Measurements from ENCODE around the gene ALDH7A1.

The ALDH7A1 gene

GRCh38 chr5:126486332-126486731, 108.7 kb downstream of the ALDH7A1 start:
- TF ChIP-seq POU6F1 (CRISPR knock-in tag; IDR thresholded peaks at IDR 0.05; ENCODE audit: borderline replicate concordance, low read depth) = no peak
- TF ChIP-seq OSR1 (CRISPR knock-in tag; IDR thresholded peaks at IDR 0.05) = no peak
- no peak for TF ChIP-seq ISL1 (CRISPR knock-in tag; IDR thresholded peaks at IDR 0.05)
- no peak for TF ChIP-seq ZNF70 (CRISPR knock-in tag; IDR thresholded peaks at IDR 0.05)
- no peak for TF ChIP-seq TCF4 (CRISPR knock-in tag; IDR thresholded peaks at IDR 0.05; ENCODE audit: borderline replicate concordance)
- ATAC-seq = no peak

- TF ChIP-seq CREB5 (CRISPR knock-in tag; IDR thresholded peaks at IDR 0.05; ENCODE audit: low read depth) (no peak), ISL1 (CRISPR knock-in tag; IDR thresholded peaks at IDR 0.05) (no peak), PPARA (CRISPR knock-in tag; IDR thresholded peaks at IDR 0.05; ENCODE audit: borderline replicate concordance) (no peak), CSRNP3 (CRISPR knock-in tag; IDR thresholded peaks at IDR 0.05) (no peak), ZFP3 (CRISPR knock-in tag; IDR thresholded peaks at IDR 0.05) (no peak), TOX (CRISPR knock-in tag; IDR thresholded peaks at IDR 0.05; ENCODE audit: borderline replicate concordance) (no peak), ZNF8 (CRISPR knock-in tag; IDR thresholded peaks at IDR 0.05) (no peak), ESRRG (CRISPR knock-in tag; IDR thresholded peaks at IDR 0.05) (no peak), ZFP30 (CRISPR knock-in tag; IDR thresholded peaks at IDR 0.05) (no peak), BACH2 (CRISPR knock-in tag; IDR thresholded peaks at IDR 0.05; ENCODE audit: borderline replicate concordance) (no peak), ZC3H10 (CRISPR knock-in tag; IDR thresholded peaks at IDR 0.05) (no peak), POU6F1 (CRISPR knock-in tag; IDR thresholded peaks at IDR 0.05; ENCODE audit: borderline replicate concordance, low read depth) (no peak), ZNF565 (CRISPR knock-in tag; conservative IDR thresholded peaks at IDR 0.05; ENCODE audit: low read depth) (no peak), RARB (CRISPR knock-in tag; IDR thresholded peaks at IDR 0.05) (no peak), TCF4 (CRISPR knock-in tag; IDR thresholded peaks at IDR 0.05; ENCODE audit: borderline replicate concordance) (no peak), GLIS3 (CRISPR knock-in tag; IDR thresholded peaks at IDR 0.05) (no peak), CSDC2 (CRISPR knock-in tag; IDR thresholded peaks at IDR 0.05) (no peak), ARNTL (CRISPR knock-in tag; IDR thresholded peaks at IDR 0.05; ENCODE audit: borderline replicate concordance, low read depth) (no peak), PATZ1 (CRISPR knock-in tag; IDR thresholded peaks at IDR 0.05; ENCODE audit: borderline replicate concordance) (no peak), OSR1 (CRISPR knock-in tag; IDR thresholded peaks at IDR 0.05) (no peak)
- ATAC-seq = no peak
These were observed 110.8 kb downstream of the ALDH7A1 start for GRCh38 chr5:126484253-126484652.

- no peak for TF ChIP-seq BACH2 (CRISPR knock-in tag; IDR thresholded peaks at IDR 0.05; ENCODE audit: borderline replicate concordance)
- TF ChIP-seq TCF4 (CRISPR knock-in tag; IDR thresholded peaks at IDR 0.05; ENCODE audit: borderline replicate concordance) = no peak
- TF ChIP-seq ZFP30 (CRISPR knock-in tag; IDR thresholded peaks at IDR 0.05) = no peak
- TF ChIP-seq CSDC2 (CRISPR knock-in tag; IDR thresholded peaks at IDR 0.05) = no peak
- no peak for TF ChIP-seq POU6F1 (CRISPR knock-in tag; IDR thresholded peaks at IDR 0.05; ENCODE audit: borderline replicate concordance, low read depth)
- TF ChIP-seq GLIS3 (CRISPR knock-in tag; IDR thresholded peaks at IDR 0.05) = no peak
- TF ChIP-seq CSRNP3 (CRISPR knock-in tag; IDR thresholded peaks at IDR 0.05) = no peak
- TF ChIP-seq SNAI2 (CRISPR knock-in tag; IDR thresholded peaks at IDR 0.05) = no peak
- TF ChIP-seq ZC3H10 (CRISPR knock-in tag; IDR thresholded peaks at IDR 0.05) = no peak
- no peak for TF ChIP-seq ARNTL (CRISPR knock-in tag; IDR thresholded peaks at IDR 0.05; ENCODE audit: borderline replicate concordance, low read depth)
- no peak for TF ChIP-seq RARB (CRISPR knock-in tag; IDR thresholded peaks at IDR 0.05)
- TF ChIP-seq ZFP3 (CRISPR knock-in tag; IDR thresholded peaks at IDR 0.05) = no peak
- no peak for TF ChIP-seq TOX (CRISPR knock-in tag; IDR thresholded peaks at IDR 0.05; ENCODE audit: borderline replicate concordance)
- TF ChIP-seq ISL1 (CRISPR knock-in tag; IDR thresholded peaks at IDR 0.05) = no peak
- TF ChIP-seq ZNF70 (CRISPR knock-in tag; IDR thresholded peaks at IDR 0.05) = no peak
- ATAC-seq = no peak; the same call in 2 of the 3 replicates
These were observed 111.9 kb downstream of the ALDH7A1 start for GRCh38 chr5:126483156-126483555.

Data from SK-N-SH treated with all-trans-retinoic acid at 6 μM for 48 hours (cell line).